Esophagus mucosa (tissue), 1 donor: Measurements from ENCODE around the gene ATP9A. TPM values are rescaled to one million over a fixed set of nuclear protein-coding genes. Genes with fewer than 3 reads are reported as not detected.
"Not testable (repeated sequence)": the region's sequence is repeated elsewhere in the genome, so short reads cannot be mapped to it uniquely, and the experiment has no call there.

Experiments
- ATAC-seq: fragments of 200-7000 bp; cut with Tn5 transposase; one replicate; pipeline ENCODE4 v1.9.1; 2020
- total RNA-seq: library from RNA; stranded (reverse); gene quantifications from one replicate; pipeline ENCODE4 v1.2.4, GENCODE V29; 2023
- donor health status: DM: yes; HTN: yes; CAD: no.

ATP9A gene
- total RNA-seq, 1 donor from 2014 or later = 29.3 TPM

GRCh38 chr20:51796340-51796739 is 28.1 kb upstream of the ATP9A start:
- no peak for ATAC-seq

DNA sequence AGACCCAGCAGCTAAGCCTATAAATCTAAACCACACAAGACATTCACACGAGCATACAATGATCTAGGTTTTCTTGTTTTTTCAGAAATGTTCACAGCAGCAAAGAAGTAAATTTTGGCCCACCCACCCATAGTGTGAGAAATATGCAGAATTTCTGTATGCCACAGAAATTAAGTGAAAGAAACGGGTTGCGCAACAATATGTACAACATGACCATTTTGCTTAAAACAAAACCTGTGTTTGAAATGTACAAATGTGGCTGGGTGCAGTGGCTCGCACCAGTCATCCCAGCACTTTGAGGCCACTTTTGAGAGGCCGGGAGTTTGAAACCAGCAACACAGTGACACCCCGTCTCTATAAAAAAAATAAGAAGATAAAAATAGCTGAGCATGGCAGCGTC is 24.8 kb upstream of the ATP9A start:
- no peak for ATAC-seq

- ATAC-seq = no peak
These were observed 23.4 kb upstream of the ATP9A start for GRCh38 chr20:51791626-51792025.

GRCh38 chr20:51790256-51790655 is 22.1 kb upstream of the ATP9A start:
- no peak for ATAC-seq

GRCh38 chr20:51789434-51789833 is 21.2 kb upstream of the ATP9A start:
- ATAC-seq = no peak

DNA sequence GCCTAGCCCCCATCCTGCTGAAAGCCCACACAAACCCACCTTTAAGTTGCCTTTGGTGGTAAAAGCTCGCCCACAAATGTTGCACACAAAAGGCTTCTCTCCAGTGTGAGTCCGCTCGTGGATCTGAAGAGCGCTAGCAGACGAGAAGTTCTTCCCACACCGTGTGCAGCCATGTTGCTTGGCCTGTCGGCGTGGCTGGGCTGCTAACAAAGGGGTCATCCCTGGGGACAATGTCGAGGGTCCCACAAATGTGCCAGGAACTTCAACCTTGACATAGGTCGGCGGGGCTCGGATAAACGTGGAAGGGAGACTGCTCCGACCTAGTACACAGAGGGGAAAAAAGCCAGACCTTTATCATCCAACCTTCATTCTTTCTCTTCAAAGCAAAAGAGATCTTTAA is 20.6 kb upstream of the ATP9A start:
- ATAC-seq = no peak

- ATAC-seq = no peak
These were observed 16.1 kb upstream of the ATP9A start for GRCh38 chr20:51784299-51784698.

DNA sequence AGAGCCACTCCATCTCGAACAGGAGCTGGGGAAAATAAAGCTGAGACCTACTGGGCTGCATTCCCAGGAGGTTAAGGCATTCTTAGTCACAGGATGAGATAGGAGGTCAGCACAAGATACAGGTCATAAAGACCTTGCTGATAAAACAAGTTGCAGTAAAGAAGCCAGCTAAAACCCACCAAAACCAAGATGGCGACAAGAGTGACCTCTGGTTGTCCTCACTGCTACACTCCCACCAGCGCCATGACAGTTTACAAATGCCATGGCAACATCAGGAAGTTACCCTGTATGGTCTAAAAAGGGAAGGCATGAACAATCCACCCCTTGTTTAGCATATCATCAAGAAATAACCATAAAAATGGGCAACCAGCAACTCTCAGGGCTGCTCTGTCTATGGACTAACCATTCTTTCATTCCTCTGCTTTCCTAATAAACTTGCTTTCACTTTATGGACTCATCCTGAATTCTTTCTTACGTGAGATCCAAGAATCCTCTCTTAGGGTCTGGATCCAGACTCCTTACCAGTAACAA is 10.1 kb upstream of the ATP9A start:
- ATAC-seq = not testable (repeated sequence)

DNA sequence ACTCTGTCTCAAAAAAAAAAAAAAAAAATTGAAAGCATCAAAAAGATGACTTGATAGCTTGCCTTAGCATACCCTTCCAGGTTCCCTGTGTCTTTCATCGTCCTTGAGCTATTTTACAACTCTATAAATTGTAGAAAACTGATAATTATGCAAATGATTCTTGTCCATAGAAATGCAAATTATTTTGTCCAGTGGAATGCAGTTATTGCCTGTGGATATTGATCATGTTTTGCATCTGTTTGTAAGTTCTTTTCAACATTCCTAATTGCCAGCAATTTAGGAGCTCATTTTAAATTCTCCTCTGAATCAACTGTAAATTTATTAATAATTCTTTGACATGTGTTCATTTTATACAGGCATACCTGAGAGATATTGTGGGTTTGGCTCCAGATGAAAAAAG is 7.1 kb upstream of the ATP9A start:
- ATAC-seq = no peak

DNA sequence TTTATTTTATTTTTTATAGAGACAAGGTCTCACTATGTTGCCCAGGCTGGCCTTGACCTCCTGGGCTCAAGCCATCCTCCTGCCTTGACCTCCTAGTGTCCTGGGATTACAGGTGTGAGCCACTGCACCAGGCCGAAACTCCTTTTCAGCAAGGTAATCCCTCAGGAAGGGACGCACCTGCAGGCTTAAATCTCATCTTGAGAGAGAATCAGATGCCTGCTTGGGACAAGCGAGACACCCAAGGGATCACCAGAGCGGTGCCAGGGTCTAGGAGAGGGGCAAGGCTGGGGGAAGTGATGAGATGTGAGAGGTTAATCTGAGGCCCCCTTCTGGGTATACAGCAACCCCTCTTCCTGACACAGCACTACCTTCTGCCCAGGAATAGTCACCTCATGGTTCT is 4.0 kb upstream of the ATP9A start:
- ATAC-seq = no peak

DNA sequence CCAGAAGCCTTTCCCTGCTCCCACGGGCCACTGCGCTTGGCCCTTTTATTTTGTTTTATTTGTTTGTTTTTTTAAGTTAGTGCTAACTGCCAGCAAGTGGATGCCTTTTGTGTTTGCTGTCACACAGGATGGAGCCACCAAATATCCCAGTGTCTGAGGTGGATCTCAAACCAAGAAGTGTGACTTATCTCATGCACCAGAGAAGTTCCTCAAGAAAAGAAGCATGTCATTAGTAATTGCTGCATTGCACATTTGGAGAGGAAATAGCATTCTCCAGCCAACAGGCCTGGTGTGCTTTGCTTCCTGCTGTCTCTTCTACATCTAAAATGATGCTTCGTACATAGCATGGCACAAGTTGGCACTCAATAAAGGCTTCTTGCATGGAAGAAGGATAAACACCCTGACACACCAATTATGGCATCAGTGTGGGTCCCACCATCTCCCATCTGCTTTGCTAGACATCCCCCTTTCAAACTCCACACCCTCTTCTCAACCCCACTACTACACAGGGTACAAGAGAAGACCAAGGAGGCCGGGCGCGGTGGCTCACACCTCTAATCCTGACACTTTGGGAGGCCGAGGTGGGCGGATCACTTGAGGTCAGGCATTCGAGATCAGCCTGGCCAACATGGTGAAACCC is 1.9 kb upstream of the ATP9A start:
- no peak for ATAC-seq

DNA sequence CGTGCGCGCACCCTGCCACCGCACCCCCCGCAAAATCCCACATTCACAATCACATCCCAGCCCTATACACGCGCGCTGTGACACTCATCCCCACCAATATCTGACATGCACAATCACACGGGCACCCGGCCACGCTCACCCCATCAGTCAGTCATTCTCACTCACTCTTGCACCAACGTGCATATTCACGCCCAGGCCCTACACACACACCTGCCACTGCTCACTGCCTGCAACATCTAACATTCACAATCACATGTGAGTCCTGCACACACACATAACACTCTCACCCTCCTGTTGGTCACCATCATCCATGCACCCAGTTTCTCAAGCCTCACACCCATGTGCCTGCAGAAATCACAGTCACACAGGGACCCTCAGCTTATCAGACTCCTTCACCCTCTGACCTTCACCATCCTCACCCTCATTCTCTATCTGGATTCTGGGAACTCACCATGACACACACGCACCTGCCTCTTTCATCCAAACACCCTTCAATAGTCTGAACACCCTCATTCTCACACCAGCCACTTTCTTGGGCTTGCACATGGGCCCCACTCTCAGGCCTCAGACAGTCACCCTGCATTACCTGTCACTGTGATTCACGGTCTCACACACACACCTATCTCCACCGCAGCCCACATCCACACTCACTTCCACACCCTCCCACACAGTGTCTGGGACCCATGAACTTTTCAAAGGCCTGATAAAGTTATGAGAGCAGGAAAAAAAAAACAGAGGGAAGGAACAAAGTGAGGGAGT is 748 bp upstream of the ATP9A start:
- ATAC-seq = no peak

DNA sequence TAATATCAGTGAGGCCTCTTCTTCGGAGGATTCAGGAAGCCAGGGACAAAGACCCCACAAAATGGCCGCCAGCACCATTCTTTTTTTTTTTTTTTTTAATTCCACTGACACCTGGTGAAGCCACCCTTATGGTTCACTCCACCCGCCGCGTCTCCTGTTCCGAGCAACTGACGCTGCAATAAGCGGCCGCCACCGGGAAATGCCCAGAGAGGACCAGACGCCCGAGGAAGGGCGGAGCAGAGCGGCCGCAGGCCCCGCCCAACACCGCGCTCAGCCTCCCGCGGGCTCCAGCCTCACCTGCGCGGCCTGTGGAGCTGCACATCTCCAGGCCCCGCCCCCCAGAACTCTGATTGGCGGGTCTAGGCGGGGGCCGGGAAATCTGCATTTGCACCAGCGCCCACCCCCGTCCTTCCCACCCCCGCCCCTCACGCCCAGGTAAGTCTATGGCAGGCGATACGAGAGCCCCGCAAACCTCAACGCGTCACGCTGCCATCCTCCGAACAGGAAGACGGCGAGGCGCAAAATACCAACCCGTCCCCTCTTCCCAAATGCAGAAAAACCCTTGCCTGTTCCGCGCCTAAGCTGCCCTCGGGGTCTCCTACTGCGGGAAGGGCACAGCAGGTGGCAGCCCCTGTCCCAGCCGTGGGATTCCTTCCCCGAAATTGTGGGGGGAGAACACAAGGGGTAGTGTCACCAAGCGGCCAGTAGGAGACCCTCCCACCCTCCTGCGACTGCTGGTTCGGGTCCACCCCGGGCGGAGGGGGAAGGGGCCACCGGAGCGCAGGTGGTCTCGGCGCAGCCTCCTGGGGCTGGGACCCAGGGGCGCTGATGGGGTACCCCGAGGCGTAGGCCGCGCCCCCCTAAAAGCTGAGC is 960 bp downstream of the ATP9A start:
- ATAC-seq = peak; percentile 96

DNA sequence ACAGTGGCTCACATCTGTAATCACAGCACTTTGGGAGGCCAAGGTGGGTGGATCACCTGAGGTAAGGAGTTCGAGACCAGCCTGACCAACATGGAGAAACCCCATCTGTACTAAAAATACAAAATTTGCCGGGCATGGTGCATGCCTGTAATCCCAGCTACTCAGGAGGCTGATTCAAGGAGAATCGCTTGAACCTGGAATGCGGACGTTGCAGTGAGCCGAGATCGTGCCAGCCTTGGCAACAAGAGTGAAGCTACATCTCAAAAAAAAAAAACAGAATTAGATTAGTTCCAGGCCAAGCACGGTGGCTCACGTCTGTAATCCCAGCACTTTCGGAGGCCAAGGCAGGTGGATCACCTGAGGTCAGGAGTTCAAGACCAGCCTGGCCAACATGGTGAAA is 2.8 kb downstream of the ATP9A start:
- ATAC-seq = not testable (repeated sequence)

- no peak for ATAC-seq
These were observed 4.1 kb downstream of the ATP9A start for GRCh38 chr20:51763965-51764602.

- ATAC-seq = peak; percentile 75
These were observed 7.2 kb downstream of the ATP9A start for GRCh38 chr20:51760905-51761546.

GRCh38 chr20:51759769-51760510 is 8.2 kb downstream of the ATP9A start:
- no peak for ATAC-seq

GRCh38 chr20:51758978-51759544 is 9.1 kb downstream of the ATP9A start:
- ATAC-seq = peak; percentile 26

DNA sequence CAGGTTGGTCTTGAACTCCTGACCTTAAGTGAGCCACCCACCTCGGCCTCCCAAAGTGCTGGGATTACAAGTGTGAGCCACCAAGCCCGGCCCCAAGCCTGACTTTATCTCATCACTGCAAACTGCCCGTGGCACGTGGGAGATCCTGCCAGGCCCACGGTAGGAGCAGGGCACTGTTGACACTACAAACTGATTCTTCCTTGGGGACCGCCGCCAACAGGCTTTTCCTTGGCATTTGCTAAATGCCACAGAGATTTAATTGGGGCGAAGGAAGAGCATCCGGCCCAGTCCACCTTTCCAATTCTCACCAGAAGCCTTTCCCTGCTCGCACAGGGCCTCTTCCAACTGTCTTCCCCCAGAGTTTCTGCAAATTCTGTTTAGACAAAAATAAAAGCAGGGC is 11.0 kb downstream of the ATP9A start:
- ATAC-seq = no peak

DNA sequence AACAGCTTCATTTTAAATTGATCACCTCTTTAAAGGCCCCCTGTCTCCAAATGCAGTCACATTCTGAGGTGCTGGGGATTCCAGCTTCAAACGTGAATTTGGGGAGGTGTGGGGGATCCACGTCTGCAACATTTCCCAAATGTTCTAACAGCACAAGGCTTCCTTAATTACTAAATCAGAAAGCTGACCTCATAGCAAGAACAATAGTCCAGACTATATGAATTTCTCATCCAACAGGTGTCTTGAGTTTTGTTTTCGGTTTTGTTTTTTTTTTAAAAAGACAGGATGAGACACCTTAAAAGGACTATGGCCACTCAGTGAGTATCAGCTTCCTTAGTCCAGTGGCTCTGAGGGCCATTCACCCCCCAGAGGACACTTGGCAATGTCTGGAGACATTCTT is 11.5 kb downstream of the ATP9A start:
- no peak for ATAC-seq

DNA sequence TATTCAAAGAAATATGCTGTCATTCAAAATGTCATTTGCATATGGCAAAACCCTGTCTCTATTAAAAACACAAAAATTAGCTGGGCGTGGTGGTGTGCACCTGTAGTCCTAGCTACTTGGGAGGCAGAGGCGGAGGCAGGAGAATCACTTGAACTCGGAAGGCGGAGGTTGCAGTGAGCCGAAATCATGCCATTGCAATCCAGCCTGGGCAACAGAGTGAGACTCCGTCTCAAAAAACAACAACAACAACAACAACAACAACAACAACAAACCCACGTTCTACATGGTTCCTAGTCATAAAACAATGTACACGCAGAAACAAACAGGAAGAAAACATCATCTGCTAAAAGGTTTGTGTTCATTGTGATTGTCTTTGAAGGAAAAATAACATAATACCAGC is 15.0 kb downstream of the ATP9A start:
- ATAC-seq = not testable (repeated sequence)
